ENCODE data around the gene KIF19.

Gene KIF19

GRCh38 chr17:74353446-74354060, 27.5 kb downstream of the KIF19 start:
- H3K9me2 ChIP-seq (replicated peaks; ENCODE audit: low read depth, low read length) = no peaks in the 10 kb centered on the region
- no peaks in the 10 kb centered on the region for H4K20me1 ChIP-seq (ENCODE audit: insufficient read depth, low read length, poor library complexity, severe bottlenecking)
- no peaks in the 10 kb centered on the region for H3K79me2 ChIP-seq (ENCODE audit: insufficient read depth, low read length)
- H3K9ac ChIP-seq (ENCODE audit: low read depth, low read length, poor library complexity, severe bottlenecking) = no peak overlapping the region
- TF ChIP-seq, protein P1, sequence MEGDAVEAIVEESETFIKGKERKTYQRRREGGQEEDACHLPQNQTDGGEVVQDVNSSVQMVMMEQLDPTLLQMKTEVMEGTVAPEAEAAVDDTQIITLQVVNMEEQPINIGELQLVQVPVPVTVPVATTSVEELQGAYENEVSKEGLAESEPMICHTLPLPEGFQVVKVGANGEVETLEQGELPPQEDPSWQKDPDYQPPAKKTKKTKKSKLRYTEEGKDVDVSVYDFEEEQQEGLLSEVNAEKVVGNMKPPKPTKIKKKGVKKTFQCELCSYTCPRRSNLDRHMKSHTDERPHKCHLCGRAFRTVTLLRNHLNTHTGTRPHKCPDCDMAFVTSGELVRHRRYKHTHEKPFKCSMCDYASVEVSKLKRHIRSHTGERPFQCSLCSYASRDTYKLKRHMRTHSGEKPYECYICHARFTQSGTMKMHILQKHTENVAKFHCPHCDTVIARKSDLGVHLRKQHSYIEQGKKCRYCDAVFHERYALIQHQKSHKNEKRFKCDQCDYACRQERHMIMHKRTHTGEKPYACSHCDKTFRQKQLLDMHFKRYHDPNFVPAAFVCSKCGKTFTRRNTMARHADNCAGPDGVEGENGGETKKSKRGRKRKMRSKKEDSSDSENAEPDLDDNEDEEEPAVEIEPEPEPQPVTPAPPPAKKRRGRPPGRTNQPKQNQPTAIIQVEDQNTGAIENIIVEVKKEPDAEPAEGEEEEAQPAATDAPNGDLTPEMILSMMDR (conservative IDR thresholded peaks at IDR 0.05; ENCODE audit: low read length) = no peak
- TF ChIP-seq EZH2phosphoT487 (IDR thresholded peaks at IDR 0.05; ENCODE audit: borderline replicate concordance) = no peak
- H3F3A ChIP-seq (ENCODE audit: low read depth) = no peaks in the 10 kb centered on the region
- H3K4me1 ChIP-seq (ENCODE audit: insufficient read depth, low read length, poor library complexity, severe bottlenecking) = no peaks in the 10 kb centered on the region
- H3K27me3 ChIP-seq (ENCODE audit: insufficient read depth, low read length, poor library complexity, severe bottlenecking) = no peaks in the 10 kb centered on the region
- H3K4me2 ChIP-seq (ENCODE audit: low read depth, low read length, poor library complexity, severe bottlenecking) = peak overlapping the region; percentile 44
- H2AFZ ChIP-seq (ENCODE audit: low read length) = peak overlapping the region; percentile 79; the same call in 1 of the 2 replicates
- H3K4me3 ChIP-seq (ENCODE audit: low read length, poor library complexity, severe bottlenecking) = no peak overlapping the region
- H3K36me3 ChIP-seq (ENCODE audit: insufficient read depth, low read length) = no peaks in the 10 kb centered on the region
- no peaks in the 10 kb centered on the region for H3K9me3 ChIP-seq (ENCODE audit: insufficient read depth, low read depth, low read length)

GRCh38 chr17:74354123-74354522, 28.1 kb downstream of the KIF19 start:
- Histone ChIP-seq H3K9ac (ENCODE audit: low read depth, low read length, poor library complexity, severe bottlenecking) (no peak overlapping the region), H3K27me3 (ENCODE audit: insufficient read depth, low read length, poor library complexity, severe bottlenecking) (no peaks in the 10 kb centered on the region), H3K4me1 (ENCODE audit: insufficient read depth, low read length, poor library complexity, severe bottlenecking) (no peaks in the 10 kb centered on the region), H4K20me1 (ENCODE audit: insufficient read depth, low read length, poor library complexity, severe bottlenecking) (no peaks in the 10 kb centered on the region), H3F3A (ENCODE audit: low read depth) (no peaks in the 10 kb centered on the region), H3K79me2 (ENCODE audit: insufficient read depth, low read length) (no peaks in the 10 kb centered on the region), H3K36me3 (ENCODE audit: insufficient read depth, low read length) (no peaks in the 10 kb centered on the region), H3K4me2 (ENCODE audit: low read depth, low read length, poor library complexity, severe bottlenecking) (peak overlapping the region; percentile 44), H3K9me3 (ENCODE audit: insufficient read depth, low read depth, low read length) (no peaks in the 10 kb centered on the region), H3K4me3 (ENCODE audit: low read length, poor library complexity, severe bottlenecking) (no peak overlapping the region), H3K9me2 (replicated peaks; ENCODE audit: low read depth, low read length) (no peaks in the 10 kb centered on the region), H2AFZ (ENCODE audit: low read length) (peak overlapping the region; percentile 79; the same call in 1 of the 2 replicates)
- TF ChIP-seq, protein P1 (conservative IDR thresholded peaks at IDR 0.05; ENCODE audit: low read length) = peak; percentile 99
- no peak for TF ChIP-seq EZH2phosphoT487 (IDR thresholded peaks at IDR 0.05; ENCODE audit: borderline replicate concordance)

- H3K79me2 ChIP-seq (ENCODE audit: insufficient read depth, low read length) = no peaks in the 10 kb centered on the region
- H3K4me1 ChIP-seq (ENCODE audit: insufficient read depth, low read length, poor library complexity, severe bottlenecking) = no peaks in the 10 kb centered on the region
- H2AFZ ChIP-seq (ENCODE audit: low read length) = no peak overlapping the region
- no peaks in the 10 kb centered on the region for H3F3A ChIP-seq (ENCODE audit: low read depth)
- no peak for TF ChIP-seq EZH2phosphoT487 (IDR thresholded peaks at IDR 0.05; ENCODE audit: borderline replicate concordance)
- TF ChIP-seq, protein P1 (conservative IDR thresholded peaks at IDR 0.05; ENCODE audit: low read length) = no peak
- H3K4me2 ChIP-seq (ENCODE audit: low read depth, low read length, poor library complexity, severe bottlenecking) = no peak overlapping the region
- H3K27me3 ChIP-seq (ENCODE audit: insufficient read depth, low read length, poor library complexity, severe bottlenecking) = no peaks in the 10 kb centered on the region
- H3K9ac ChIP-seq (ENCODE audit: low read depth, low read length, poor library complexity, severe bottlenecking) = no peak overlapping the region
- no peaks in the 10 kb centered on the region for H3K9me3 ChIP-seq (ENCODE audit: insufficient read depth, low read depth, low read length)
- H3K36me3 ChIP-seq (ENCODE audit: insufficient read depth, low read length) = no peaks in the 10 kb centered on the region
- no peaks in the 10 kb centered on the region for H4K20me1 ChIP-seq (ENCODE audit: insufficient read depth, low read length, poor library complexity, severe bottlenecking)
- H3K4me3 ChIP-seq (ENCODE audit: low read length, poor library complexity, severe bottlenecking) = no peak overlapping the region
- no peaks in the 10 kb centered on the region for H3K9me2 ChIP-seq (replicated peaks; ENCODE audit: low read depth, low read length)
Observed at GRCh38 chr17:74354561-74354960, 28.5 kb downstream of the KIF19 start.
